ENCODE data around the gene SP4. TPM values are rescaled to one million over a fixed set of nuclear protein-coding genes. Genes with fewer than 3 reads are reported as not detected.

Gene SP4
- total RNA-seq, 2 donors from 2014 or later = 5.8 to 6.5 TPM

DNA sequence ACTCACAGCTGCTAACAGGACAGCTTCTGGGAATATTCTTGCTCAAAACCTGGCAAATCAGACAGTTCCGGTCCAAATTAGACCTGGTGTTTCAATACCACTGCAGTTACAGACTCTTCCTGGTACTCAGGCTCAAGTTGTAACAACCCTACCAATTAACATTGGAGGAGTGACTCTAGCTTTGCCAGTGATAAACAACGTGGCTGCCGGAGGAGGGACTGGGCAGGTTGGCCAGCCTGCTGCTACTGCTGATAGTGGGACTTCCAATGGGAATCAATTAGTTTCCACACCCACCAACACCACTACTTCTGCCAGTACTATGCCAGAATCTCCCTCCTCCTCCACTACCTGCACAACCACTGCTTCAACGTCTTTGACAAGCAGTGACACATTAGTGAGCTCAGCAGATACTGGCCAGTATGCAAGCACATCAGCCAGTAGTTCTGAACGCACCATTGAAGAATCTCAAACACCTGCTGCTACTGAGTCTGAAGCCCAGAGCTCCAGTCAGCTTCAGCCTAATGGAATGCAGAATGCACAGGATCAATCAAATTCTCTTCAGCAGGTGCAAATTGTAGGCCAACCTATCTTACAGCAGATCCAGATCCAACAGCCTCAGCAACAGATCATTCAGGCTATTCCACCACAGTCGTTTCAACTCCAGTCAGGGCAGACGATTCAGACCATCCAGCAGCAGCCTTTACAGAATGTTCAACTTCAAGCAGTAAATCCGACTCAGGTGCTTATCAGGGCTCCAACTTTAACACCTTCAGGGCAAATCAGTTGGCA, 2.1 kb downstream of the SP4 start:
- intact Hi-C loops (cut with DNase I) = no loop called here
- no peak for DNase-seq (ENCODE audit: low spot score)

DNA sequence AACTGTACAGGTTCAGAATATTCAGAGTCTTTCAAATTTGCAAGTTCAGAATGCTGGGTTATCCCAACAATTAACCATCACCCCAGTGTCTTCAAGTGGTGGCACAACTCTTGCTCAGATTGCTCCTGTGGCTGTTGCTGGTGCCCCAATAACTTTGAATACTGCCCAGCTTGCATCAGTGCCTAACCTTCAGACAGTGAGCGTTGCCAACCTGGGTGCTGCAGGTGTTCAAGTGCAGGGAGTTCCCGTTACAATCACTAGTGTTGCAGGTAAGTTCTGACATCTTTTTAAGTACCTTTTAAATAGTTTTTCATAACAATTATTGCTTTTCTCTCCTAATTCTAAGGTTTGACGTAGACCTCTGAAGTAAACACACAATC, 2.7 kb downstream of the SP4 start:
- no peak for DNase-seq (ENCODE audit: low spot score)
- intact Hi-C loops (cut with DNase I) = no loop called here

DNA sequence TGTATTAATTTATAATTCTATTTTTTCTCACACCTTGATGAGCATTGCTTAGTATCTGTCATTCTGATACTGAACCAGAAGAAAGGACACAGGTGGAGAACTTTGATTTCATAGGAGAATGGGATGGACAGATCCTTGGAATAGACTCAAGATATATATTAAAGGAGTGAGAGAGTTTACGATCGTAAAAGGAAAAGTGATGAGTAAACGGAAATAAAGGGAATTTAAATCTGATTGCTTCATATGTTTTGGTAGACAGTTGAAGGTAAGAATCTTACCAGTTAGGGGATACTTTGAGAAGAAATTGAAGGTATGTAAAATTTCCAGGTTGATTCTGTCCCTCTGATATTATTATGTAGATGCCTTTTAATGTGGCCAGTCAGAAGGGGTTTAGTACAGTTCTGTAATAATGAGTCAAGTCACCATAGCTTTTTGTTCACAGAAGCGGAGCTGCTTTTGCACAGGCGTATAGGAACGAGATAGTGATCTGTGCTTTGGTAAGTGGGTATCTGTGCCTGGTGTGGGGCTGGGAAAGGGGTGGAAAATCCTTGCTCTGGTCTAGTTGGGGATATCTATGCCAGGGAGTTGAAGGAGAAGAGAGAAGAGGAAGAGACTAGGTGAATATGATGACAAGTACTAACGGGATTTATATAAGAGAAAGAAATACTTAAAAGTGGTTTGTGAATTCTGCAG, 15.4 kb downstream of the SP4 start:
- no peak for DNase-seq (ENCODE audit: low spot score)
- intact Hi-C loops (cut with DNase I) = no loop called here

DNA sequence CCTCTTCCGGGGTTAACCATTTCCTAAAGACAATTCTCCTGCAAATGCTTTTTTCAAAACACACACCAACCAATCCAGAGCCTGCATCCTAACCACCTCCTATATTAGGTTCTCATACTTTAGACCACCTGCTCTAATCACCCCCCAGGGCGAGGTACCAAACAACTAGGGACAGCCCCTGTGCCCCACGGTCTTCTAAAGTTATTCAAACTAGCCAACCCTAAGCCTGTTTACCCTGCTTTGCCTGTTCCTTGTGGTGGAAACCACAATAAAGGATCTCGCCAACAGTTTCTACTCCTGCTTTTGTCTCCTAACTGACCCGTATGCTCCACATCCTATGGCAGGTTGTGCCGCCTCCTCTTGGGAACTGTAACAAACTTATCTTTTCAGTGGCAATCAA, 21.1 kb downstream of the SP4 start:
- DNase-seq (ENCODE audit: low spot score) = no peak
- intact Hi-C loops (cut with DNase I) = no loop called here

DNA sequence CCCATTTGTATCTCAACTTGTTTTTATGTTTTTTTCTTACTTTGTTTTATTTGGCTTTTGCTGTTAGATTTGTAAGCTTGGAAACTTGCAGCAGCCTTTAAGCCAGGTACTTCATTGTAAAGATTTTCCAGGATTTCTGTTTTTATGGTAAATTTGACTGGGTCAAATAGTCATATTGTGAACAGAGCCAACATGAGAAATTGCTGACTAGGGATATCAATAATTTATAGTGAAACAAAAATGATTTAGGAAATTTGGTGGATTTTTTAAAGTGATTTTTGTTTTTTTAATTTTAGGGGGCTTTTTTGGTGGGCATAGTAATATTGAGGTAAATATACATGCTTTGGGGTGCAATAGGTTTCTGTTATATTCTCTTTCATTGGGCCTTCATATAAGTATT, 22.2 kb downstream of the SP4 start:
- DNase-seq (ENCODE audit: low spot score) = no peak
- intact Hi-C loops (cut with DNase I) = no loop called here

DNA sequence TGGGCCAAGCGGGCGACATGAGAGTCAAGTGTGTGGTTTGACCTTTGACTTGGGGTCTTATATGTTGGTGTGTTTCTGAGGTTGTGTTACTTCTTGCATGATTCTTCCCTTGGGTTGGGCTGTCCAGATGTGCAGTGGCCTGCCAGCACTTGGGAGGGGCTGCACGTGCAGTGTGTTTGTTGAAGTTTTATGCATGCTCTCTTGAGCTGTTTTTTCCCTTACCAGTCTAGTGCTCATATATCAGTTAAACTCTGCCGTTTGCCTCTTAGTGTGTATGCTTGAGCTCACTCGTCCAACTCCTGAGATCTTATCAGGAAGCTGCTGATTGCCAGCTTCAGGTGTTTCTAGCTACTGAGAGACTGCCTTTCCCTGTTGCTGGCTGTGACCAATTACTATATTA, 23.1 kb downstream of the SP4 start:
- no peak for DNase-seq (ENCODE audit: low spot score)

DNA sequence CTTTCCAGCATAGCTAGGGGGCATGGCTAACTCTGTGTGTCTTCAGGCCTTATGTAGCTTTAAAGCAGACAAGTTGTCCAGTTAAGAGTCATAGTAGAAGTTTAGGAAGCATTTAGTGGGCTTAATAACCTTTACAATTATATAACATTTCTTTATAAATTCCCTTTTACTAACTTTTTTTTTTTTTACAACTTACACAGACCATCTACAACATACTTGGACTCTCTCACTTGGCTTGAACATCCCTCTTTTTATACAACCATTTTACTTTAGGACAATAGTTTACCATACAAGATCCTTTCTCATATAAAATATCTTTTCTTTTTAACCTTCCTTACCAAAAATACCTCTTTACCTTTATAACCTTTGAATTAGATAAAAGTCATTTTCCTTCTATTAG, 26.3 kb downstream of the SP4 start:
- intact Hi-C loops (cut with DNase I) = no loop called here
- no peak for DNase-seq (ENCODE audit: low spot score)

More for the DNA sequence above, 23.1 kb downstream of the SP4 start:
- intact Hi-C loops (cut with DNase I) = no loop called here

DNA sequence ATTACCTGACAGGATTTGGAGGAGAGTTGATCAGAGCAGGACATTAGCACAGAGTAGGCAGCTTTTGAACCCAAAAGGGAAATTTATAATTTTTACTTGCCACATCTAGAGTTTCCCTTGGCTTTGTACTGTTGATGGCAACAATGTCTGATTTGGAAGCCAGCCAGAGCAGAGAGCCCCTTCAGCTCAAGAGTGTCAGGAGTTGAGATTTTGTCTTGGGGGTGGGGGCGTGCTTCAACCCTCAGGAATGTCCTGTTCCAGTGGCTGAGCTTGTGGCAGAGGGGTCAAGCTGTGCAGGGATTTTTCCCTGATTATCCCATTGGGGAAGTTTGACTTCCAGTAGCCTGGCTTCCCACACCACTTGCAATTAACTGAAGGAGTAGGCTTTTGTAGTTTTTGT, 27.0 kb downstream of the SP4 start:
- DNase-seq (ENCODE audit: low spot score) = no peak
- intact Hi-C loops (cut with DNase I) = no loop called here

DNA sequence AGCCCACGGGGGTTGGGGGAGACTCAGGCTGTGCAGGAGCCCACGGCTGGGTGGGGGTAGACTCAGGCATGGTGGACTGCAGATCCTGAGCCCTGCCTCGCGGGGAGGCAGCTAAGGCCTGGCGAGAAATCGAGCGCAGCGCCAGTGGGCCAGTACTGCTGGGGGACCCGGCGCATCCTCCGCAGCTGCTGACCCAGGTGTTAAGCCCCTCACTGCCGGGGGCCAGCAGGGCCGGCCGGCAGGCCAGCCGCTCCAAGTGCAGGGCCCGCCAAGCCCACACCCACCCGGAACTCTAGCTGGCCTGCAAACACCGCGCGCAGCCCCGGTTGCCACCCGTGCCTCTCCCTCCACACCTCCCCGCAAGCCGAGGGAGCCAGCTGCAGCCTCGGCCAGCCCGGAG, 33.4 kb downstream of the SP4 start:
- DNase-seq (ENCODE audit: low spot score) = no peak
- intact Hi-C loops (cut with DNase I) = no loop called here

DNA sequence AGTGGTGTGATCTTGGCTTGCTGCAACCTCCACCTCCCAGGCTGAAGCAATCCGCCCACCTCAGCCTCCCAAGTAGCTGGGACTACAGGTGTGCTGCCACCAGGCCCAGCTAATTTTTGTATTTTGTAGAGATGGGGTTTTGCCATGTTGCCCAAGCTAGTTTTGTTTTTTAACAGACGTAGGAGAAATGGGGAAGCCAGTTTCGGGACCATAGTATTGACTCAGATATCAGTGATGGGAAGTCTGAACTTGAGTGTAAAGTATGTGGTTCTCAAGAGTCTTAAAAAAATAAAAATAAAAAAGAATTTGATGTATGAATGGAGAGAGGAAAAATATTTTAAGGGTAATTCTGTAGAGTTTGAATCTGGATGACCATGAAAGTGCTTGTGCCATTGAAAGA, 34.2 kb downstream of the SP4 start:
- DNase-seq (ENCODE audit: low spot score) = no peak
- intact Hi-C loops (cut with DNase I) = no loop called here

DNA sequence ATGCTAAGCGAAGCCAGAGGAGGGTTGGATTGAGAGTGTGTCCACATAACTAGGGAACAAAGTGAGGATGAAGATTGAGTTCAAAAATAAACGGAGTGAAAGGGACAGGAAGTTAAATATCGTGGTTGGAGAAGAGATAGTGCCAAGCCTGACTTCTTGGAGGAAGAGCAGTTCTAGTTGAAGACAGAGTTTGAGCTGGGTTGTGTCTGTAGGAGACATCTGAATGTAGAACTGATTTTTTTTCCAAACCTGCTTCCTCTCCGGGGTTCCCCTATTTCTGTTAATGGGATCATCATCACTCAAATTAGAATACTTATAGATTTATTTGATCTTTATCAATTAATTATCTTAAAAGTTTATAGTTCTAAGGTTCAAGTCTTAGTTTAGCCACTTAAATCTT, 35.6 kb downstream of the SP4 start:
- intact Hi-C loops (cut with DNase I) = no loop called here
- no peak for DNase-seq (ENCODE audit: low spot score)

DNA sequence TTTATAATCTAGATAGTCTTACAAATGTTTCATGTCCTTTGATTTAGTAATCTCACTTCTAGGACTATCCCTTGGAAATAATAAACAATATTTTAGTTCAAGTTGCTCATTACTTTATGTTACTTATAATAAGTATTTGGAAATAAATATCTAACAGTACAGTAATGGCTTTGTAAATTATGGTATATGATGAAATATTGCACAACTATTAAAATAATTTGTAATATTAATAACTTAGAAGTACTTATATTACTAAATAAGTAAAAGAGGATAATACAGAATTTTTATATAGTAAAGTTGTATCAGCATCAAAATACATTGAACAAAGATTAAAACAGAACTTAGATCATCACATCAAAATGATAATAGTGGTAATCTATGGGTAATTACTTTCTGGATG, 41.1 kb downstream of the SP4 start:
- no peak for DNase-seq (ENCODE audit: low spot score)
- intact Hi-C loops (cut with DNase I) = no loop called here

DNA sequence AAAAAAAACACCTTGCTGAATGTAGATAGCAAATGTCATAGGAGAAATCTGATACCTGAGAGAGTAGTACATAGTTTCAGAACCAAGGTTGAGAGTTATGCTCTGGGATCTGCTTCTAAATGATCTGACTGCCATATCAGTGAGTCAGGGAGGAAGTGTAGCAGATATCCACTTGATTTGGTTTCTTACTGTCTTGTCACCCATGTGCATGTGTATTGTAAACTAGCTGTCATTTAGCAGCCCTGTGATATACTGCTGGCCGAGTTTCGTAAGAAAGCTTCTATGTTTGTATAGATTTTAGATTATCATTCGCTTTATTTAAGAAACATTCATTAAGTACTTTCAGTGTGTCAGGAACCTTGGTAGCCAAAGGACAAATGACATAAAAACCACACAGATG, 42.0 kb downstream of the SP4 start:
- no peak for DNase-seq (ENCODE audit: low spot score)
- intact Hi-C loops (cut with DNase I) = no loop called here

DNA sequence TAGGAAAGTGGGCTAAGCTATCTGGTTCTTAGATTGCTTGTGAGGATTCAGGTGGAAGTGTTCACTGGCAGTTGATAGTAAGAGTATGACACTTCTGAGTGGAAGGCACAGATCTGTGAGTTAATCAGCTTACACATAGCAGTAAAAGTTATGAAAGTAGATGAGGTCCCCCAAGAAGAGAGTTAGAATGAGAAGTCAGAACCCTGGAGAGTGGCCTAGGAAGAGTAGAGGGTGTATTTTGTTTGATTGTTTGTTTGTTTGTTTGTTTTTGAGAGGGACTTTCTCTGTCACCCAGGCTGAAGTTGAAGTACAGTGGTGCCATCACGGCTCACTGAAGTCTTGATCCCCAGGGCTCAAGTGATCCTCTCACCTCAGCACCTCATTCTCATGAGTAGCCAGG, 44.1 kb downstream of the SP4 start:
- DNase-seq (ENCODE audit: low spot score) = no peak
- intact Hi-C loops (cut with DNase I) = no loop called here

DNA sequence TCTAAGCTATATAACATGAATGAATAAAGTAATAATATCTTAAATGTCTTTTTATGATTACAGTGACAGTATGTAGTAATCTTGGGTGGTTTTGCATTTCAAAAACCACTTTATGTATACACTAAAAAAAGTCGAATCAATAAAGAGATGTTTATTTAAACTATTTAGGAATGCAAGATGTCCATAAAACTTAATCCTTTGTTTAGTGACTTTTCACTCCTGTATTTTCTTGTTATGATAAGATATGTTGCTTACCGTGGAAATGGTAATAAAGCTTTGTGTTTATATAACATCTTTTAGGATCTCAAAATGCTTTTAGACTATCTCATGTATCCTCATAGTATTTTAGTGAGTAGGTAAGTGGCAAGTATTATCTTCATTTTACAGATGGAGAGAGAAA, 48.5 kb downstream of the SP4 start:
- DNase-seq (ENCODE audit: low spot score) = no peak
- intact Hi-C loops (cut with DNase I) = no loop called here

DNA sequence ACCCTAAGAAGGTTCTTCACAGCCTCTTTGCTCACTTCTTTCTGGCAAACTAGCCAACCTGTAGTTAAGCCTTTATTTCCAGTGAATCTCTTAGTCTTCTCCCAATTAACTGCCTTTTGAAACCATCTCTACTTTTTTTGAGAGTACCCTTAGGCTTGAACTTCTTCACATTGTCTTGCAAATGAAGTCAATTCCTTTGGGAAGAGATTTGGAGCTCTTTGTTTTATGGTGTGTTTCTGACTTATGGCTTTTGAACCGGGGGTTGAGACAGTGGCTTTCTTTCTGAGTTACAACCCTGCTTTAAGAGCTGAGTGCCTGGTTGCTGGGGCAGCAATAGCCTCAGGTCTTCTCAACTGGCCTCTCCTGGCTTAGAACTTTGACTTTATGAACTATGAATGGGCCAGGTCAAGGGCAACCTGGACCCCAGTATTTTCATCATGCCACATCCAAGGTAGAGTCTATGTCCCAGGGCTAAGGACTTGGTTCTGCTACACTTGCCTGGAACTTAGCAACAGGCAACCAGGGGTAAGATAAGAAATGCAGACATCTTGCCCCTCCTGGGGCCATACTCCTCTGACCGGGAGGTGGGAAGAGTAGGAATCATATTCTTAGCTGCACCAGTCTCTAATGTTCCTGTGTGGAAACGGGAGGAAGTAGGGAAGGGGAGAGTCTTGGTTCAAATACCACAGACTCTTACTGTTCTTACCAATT, 53.0 kb downstream of the SP4 start:
- intact Hi-C loops (cut with DNase I) = no loop called here
- no peak for DNase-seq (ENCODE audit: low spot score)

DNA sequence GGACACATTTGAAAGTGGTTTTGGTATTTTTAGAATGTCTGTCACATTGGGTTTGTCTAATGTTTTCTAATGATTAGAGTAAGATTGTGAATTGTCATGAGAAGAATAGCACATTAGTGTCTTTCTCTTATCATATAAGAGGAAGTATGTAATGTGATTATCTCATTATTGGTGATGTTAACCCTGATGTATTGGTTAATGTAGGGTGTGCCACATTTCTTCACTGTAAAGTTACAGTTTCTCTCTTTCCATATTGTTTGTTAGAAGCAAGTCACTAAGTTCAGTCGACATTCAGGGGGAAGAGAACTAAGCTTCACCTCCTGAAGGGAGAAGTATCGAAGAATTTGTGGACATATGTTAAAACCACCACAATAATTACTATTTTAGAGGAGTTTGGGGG, 58.6 kb downstream of the SP4 start:
- DNase-seq (ENCODE audit: low spot score) = no peak
- intact Hi-C loops (cut with DNase I) = no loop called here

DNA sequence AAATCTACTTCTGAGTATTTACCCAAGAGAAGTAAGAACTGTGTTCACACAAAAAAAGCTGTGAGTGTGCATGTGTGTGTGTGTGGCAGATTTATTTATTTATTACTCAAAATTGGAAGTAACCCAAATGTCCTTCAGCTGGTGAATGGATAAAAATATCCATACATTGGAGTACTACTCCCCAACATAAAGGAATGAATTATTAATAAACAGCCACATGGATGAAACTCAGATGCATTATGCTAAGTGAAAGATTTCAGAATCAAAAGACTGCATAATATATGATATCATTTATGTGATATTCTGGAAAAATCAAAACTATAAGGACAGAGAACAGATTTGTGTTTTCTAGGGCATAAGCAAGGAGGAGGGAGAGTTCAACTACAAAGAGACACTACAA, 67.8 kb downstream of the SP4 start:
- intact Hi-C loops (cut with DNase I) = loop anchor here in 1 of 2 donors (5.0 kb wide), 1 partner anchor 1747 kb away; no protein-coding TSS in a partner anchor
- DNase-seq (ENCODE audit: low spot score) = no peak

DNA sequence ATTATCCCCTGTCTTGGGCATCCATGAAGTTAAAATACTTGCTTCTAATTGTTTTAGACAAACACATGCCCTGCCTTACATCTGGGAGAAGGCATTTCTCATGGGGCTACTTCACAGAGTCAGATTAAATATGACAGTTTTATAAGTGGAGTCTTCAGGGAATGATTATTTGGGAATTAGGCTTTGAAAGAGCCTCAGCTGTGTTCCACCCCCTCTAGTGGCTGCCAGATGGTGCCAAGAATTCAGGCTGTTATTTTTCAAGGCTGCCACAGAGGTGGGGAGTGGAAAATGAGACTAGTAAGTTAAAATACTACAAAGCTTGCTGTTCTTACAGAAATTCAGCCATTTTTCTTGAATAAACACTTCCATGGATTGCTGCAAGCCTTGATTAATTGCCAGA, 69.2 kb downstream of the SP4 start:
- DNase-seq (ENCODE audit: low spot score) = no peak
- intact Hi-C loops (cut with DNase I) = loop anchor here in 1 of 2 donors (5.0 kb wide), 1 partner anchor 1745 kb away; no protein-coding TSS in a partner anchor

DNA sequence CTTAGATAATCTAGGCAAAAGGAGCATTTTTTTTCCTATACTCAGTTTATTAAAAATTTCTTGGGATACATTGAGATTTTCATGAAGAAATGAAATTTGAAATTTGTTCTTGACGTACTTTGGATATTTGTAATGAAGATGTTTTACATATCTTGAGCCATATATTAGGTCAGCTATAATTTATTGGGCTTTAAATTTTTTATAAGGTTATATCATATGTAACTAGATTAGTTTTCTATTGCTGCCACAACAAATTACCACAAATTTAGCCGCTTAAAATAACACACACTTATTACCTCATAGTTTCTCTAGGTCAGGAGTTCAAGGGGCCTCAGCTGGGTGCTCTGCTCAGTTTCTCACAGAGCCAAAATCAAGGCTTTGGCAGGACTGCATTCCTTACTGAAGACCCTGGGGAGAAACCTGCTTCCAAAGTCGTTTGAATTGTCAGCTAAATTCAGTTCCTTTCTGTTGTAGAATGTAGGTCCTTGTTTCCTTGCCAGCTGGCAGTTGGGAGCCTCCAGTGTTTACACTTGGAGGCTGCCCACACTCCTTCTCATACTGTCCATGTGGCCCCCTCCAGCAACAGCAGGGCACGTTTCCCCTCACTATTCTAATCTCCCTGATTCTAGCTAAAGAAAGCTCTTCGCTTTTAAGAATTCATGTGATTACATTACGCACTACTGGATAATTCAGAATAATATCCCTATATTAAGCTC, 72.4 kb downstream of the SP4 start:
- no peak for DNase-seq (ENCODE audit: low spot score)
- intact Hi-C loops (cut with DNase I) = no loop called here
